Cardiac muscle cell (in vitro differentiated cells and primary cell): ENCODE results near the gene ACTL8. TPM values are rescaled to one million over a fixed set of nuclear protein-coding genes. Genes with fewer than 3 reads are reported as not detected.

Experiments
- DNase-seq, 2 donors: peaks; one replicate each; pipeline versions ENCODE4 v3.0.0 to v3.0.0-alpha.2; 2010 to 2017; ENCODE audit warnings: low read depth in 1 of 2, low spot score in 1 of 2
- H3K27ac ChIP-seq: fragments of 200-600 bp; sonication (generic); 2 replicates; pipeline ENCODE4 v1.5.1; 2016
- H3K27me3 ChIP-seq: fragments of 200-600 bp; sonication (generic); 2 replicates; pipeline ENCODE4 v1.6.0; 2016; ENCODE audit warnings: control low read depth
- H3K36me3 ChIP-seq: fragments of 200-600 bp; sonication (generic); 2 replicates; pipeline ENCODE4 v1.5.1; 2016; ENCODE audit warnings: control low read depth
- H3K4me1 ChIP-seq: fragments of 200-600 bp; sonication (generic); 2 replicates; pipeline ENCODE4 v1.8.1; 2017; ENCODE audit warnings: low read depth, mild to moderate bottlenecking, mixed run types
- H3K4me3 ChIP-seq: fragments of 200-600 bp; sonication (generic); 2 replicates; pipeline ENCODE4 v1.5.1; 2016; ENCODE audit warnings: mild to moderate bottlenecking
- H3K9me3 ChIP-seq: fragments of 200-600 bp; sonication (generic); 2 replicates; pipeline ENCODE4 v1.5.1; 2017; ENCODE audit warnings: low read depth, mild to moderate bottlenecking, control low read depth
- polyA plus RNA-seq: library from polyadenylated mRNA; unstranded; fragments of >200 nt; fragmentation: Nextera tagmentation; extraction: Ambion mirVana; gene quantifications from 2 replicates; pipeline ENCODE4 v1.2.1, GENCODE V29; 2016
- total RNA-seq: library from RNA; depleted of rRNA; stranded (reverse); fragments of >200 nt; gene quantifications from 2 replicates; pipeline ENCODE4 v1.2.3, GENCODE V29; 2016
- TF ChIP-seq, protein P1 (sequence below): IDR thresholded peaks from 2 replicates; pipeline ENCODE4 v1.5.1; 2012; ENCODE audit warnings: low read depth, mild to moderate bottlenecking, low read length

Gene ACTL8
- total and polyA plus RNA-seq, 2 experiments from 2014 or later: not detected

DNA sequence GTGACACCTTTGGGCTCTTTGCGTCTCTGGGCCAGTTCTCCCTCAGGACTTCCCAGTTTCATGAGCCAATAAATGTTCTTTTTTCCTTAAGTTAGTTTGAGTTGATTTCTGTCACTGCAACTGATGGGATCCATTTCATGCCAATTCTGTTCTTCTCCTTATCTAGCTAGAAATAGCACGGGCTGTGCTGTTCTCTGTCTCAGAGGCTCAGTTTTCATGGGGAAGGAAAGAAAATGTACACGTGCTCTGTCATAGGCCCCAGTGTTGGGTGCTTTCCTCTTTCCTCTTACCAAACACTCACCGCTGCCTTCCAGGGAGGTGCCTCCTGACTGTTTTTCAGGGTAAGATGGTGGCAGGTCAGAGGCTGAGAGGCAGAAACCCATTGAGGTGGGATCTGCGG is 43.2 kb upstream of the ACTL8 start:
- DNase-seq: no peak
- Histone ChIP-seq H3K27me3 (peaks cover 3% of the 10 kb centered on the region), H3K27ac (no peak overlapping the region), H3K4me3 (no peak overlapping the region), H3K36me3 (no peaks in the 10 kb centered on the region), H3K9me3 (no peaks in the 10 kb centered on the region), H3K4me1 (peaks cover 5% of the 10 kb centered on the region)
- TF ChIP-seq, protein P1, sequence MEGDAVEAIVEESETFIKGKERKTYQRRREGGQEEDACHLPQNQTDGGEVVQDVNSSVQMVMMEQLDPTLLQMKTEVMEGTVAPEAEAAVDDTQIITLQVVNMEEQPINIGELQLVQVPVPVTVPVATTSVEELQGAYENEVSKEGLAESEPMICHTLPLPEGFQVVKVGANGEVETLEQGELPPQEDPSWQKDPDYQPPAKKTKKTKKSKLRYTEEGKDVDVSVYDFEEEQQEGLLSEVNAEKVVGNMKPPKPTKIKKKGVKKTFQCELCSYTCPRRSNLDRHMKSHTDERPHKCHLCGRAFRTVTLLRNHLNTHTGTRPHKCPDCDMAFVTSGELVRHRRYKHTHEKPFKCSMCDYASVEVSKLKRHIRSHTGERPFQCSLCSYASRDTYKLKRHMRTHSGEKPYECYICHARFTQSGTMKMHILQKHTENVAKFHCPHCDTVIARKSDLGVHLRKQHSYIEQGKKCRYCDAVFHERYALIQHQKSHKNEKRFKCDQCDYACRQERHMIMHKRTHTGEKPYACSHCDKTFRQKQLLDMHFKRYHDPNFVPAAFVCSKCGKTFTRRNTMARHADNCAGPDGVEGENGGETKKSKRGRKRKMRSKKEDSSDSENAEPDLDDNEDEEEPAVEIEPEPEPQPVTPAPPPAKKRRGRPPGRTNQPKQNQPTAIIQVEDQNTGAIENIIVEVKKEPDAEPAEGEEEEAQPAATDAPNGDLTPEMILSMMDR: no peak

DNA sequence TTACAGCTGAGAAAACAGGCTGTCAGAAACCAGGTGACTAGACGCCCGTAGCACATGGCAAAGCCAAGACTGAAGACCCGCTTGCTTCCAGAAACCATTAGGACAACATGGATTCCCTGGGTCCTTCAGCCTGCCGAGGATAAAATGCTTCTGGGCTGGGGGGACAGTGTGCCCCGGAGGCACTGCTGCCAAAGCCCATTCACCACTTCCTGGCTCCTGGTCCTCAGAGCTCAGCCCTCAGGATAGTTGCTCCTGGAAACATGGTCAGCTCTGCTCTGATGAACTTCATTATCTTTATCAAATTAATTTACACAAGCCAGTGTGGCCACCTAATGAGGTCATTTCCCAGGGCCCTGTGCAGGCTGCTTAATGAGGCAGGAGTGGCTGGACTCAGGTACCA is 41.1 kb upstream of the ACTL8 start:
- H3K4me3 ChIP-seq: no peak overlapping the region
- no peak for DNase-seq
- TF ChIP-seq, protein P1: no peak
- H3K27ac ChIP-seq: no peak overlapping the region
- no peaks in the 10 kb centered on the region for H3K36me3 ChIP-seq
- H3K4me1 ChIP-seq: peaks cover 5% of the 10 kb centered on the region
- no peaks in the 10 kb centered on the region for H3K27me3 ChIP-seq
- no peaks in the 10 kb centered on the region for H3K9me3 ChIP-seq

DNA sequence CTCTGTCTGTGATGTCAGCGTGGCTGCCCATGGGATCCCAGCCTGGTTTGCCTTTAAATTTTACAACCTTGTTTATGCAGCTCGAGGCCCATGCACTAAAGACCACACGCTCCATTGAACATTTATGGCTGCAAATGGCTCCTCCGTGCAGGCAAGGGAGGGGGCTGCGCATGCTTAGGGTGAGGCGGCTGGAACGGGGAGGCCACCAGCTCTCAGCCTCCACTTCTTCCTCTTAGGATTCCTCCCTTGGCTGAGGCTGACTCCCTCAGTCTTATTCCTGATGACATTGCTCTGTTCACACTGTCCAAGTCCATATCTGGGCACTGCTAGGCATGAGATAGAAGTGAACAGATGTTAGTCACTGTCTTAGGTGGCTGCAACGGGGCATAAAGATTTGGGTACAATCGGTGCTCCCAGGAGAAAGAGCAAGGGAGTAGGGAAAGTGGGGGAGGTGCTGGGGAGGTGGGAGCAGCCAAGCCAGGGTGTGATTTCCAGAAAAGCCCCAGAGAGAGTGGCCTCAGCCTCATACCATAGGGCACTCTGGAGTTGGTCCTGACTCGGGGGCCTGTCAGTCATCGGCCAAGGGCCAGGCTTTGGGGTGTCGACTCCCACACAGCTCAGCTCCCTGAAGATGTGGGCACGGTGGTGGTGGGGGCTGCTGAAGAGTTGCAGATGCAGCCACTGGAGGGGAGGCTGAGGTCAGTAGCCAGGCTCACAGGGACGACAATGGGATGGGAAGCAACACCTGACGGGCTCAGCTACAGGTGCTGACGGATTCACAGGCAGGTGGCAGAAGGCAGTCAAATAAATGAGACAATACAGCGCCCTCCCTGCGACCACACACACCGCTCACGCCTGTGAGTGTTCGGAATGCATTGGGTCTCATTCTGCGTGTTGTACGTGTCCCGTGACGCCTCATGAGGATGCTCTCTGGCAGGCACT is 37.3 kb upstream of the ACTL8 start:
- TF ChIP-seq, protein P1: no peak
- H3K9me3 ChIP-seq: no peaks in the 10 kb centered on the region
- no peaks in the 10 kb centered on the region for H3K27me3 ChIP-seq
- H3K36me3 ChIP-seq: no peaks in the 10 kb centered on the region
- H3K4me1 ChIP-seq: no peaks in the 10 kb centered on the region
- no peak overlapping the region for H3K27ac ChIP-seq
- no peak for DNase-seq
- no peak overlapping the region for H3K4me3 ChIP-seq

DNA sequence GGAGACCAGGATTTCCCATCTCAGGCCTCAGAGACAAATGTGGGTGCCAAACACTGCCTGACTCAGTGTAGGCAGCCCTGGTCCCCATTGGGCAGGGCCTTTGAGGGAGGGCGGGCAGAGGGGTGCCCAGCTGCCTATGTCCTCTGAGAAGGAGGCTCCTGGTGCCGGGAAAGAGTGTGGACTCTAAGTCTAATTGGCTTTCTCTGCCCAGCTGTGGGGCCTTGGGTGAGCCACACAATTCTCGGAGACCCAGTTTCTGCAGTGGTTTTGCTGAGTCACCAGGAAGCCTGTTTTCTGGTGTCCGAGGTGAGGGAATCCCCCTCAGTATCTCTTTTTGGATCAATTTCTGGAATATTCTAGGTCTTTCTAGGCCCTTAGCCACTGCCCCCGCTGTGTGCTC is 35.3 kb upstream of the ACTL8 start:
- no peak overlapping the region for H3K4me3 ChIP-seq
- H3K36me3 ChIP-seq: no peaks in the 10 kb centered on the region
- no peak overlapping the region for H3K27ac ChIP-seq
- TF ChIP-seq, protein P1: no peak
- no peaks in the 10 kb centered on the region for H3K9me3 ChIP-seq
- peak in 1 of 2 donors; percentile 46 for DNase-seq
- H3K4me1 ChIP-seq: no peaks in the 10 kb centered on the region
- no peaks in the 10 kb centered on the region for H3K27me3 ChIP-seq

DNA sequence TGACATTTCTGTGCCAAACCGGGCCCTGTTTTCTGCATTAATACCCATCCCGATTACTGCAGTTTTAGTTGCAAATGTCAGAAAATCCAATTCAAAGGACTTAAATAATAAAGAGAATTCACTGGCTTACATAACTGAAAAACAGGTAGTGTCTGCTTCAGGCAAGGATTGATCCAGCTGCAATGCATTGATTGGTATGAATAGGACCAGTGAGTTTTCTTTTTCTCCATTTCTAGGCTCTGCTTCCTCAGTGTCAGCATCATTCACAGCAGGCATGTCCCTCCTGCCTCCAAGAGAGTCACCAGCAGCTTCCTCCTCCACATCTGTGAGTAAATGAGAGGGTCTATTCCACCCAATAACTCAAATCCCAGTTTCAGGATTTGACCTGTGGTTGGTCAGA is 33.7 kb upstream of the ACTL8 start:
- TF ChIP-seq, protein P1: no peak

More for the DNA sequence above, 33.7 kb upstream of the ACTL8 start:
- H3K4me3 ChIP-seq: no peak overlapping the region
- no peaks in the 10 kb centered on the region for H3K4me1 ChIP-seq
- DNase-seq: no peak
- no peaks in the 10 kb centered on the region for H3K27me3 ChIP-seq
- H3K36me3 ChIP-seq: no peaks in the 10 kb centered on the region
- H3K9me3 ChIP-seq: no peaks in the 10 kb centered on the region
- H3K27ac ChIP-seq: no peak overlapping the region
